ENCODE data around the gene ATP11A. TPM values are rescaled to one million over a fixed set of nuclear protein-coding genes. Genes with fewer than 3 reads are reported as not detected.

The ATP11A gene
- total and polyA plus RNA-seq, 9 donors = 6.6 to 72.7 (median 34.9) TPM

DNA sequence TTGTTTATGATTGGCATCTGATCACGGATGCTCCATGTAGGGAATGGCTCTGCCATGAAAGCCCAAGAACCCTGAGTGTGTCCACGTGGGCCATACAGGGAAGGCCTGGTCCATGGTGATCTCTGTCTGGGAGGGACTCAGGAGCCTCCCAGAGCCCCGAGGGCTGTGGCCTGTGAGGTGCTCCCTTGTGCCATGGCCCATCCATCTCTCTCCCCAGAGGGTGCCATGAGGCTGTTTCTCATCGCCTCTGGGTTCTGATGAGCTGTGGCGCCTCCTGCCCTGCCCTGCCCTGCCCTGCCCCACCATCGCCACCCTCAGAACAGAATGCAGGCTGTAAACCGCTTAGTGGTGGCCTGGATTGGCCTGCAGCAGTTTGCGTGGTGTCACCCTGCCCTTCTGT, 83.1 kb downstream of the ATP11A start:
- Histone ChIP-seq H3K4me1 (ENCODE audit: insufficient read depth) (peaks cover 3% of the 10 kb centered on the region), H3K27ac (no peak overlapping the region), H3K9me3 (no peaks in the 10 kb centered on the region), H3K27me3 (no peaks in the 10 kb centered on the region), H3K4me3 (no peak overlapping the region), H3K36me3 (no peaks in the 10 kb centered on the region)
- WGBS, 3 donors = 93 to 97% (median 97%) methylated on average over 8 of the region's 8 CpGs
- DNase-seq = no peak
- TF ChIP-seq, protein P1, sequence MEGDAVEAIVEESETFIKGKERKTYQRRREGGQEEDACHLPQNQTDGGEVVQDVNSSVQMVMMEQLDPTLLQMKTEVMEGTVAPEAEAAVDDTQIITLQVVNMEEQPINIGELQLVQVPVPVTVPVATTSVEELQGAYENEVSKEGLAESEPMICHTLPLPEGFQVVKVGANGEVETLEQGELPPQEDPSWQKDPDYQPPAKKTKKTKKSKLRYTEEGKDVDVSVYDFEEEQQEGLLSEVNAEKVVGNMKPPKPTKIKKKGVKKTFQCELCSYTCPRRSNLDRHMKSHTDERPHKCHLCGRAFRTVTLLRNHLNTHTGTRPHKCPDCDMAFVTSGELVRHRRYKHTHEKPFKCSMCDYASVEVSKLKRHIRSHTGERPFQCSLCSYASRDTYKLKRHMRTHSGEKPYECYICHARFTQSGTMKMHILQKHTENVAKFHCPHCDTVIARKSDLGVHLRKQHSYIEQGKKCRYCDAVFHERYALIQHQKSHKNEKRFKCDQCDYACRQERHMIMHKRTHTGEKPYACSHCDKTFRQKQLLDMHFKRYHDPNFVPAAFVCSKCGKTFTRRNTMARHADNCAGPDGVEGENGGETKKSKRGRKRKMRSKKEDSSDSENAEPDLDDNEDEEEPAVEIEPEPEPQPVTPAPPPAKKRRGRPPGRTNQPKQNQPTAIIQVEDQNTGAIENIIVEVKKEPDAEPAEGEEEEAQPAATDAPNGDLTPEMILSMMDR (IDR thresholded peaks at IDR 0.05) = no peak
- intact Hi-C loops (cut with DNase I) = no loop called here

DNA sequence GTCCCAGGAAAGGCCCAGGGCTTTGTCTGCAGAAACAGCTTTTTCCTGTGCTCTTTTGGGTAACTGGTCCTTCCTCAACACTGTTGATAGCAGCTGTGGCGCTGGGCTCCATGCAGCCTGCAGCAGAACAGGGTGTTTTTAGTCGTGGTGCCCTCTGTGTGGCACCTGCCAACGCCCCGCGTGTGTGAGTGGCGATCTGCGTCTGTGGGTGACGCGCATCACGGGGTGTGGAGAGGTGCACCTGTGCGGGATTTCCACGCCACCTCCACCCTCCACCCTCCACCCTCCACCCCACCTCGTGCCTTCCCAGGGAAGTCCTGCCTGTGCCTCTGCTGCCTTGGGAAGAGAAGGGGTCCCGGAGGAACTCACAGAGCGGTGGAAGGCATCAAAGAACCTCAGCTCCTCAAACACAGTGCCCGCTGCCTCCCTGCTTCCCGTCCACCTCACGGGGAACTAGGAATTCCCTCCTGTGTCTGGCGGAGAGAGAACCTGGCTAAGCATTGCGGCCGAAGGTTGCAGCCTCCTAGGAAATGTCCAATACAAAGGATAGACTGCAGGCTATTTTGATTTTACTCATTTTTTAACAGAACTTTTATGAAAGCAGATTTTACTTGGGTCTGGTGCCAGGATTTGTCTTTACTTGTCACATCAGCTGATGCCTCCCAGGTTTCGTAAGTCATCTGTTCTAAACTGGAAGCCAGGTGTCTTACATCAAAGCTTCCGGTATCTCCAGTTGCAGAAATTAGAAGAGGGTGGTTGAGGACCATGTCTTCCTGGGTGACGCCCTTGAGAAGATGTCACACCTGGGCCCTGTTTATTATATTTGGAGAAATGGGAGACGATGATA, 84.0 kb downstream of the ATP11A start:
- WGBS, 3 donors = 53 to 64% (median 59%) methylated on average over 25 of the region's 25 CpGs
- intact Hi-C loops (cut with DNase I) = no loop called here
- no peaks in the 10 kb centered on the region for H3K9me3 ChIP-seq
- H3K27ac ChIP-seq = no peak overlapping the region
- peaks cover 3% of the 10 kb centered on the region for H3K4me1 ChIP-seq (ENCODE audit: insufficient read depth)
- no peaks in the 10 kb centered on the region for H3K27me3 ChIP-seq
- H3K36me3 ChIP-seq = no peaks in the 10 kb centered on the region
- DNase-seq = peak in 1 of 5 donors; percentile 22
- TF ChIP-seq EP300 (IDR thresholded peaks at IDR 0.05) = no peak
- no peak for TF ChIP-seq POLR2A (IDR thresholded peaks at IDR 0.05)
- TF ChIP-seq, protein P1 (IDR thresholded peaks at IDR 0.05) = no peak
- H3K4me3 ChIP-seq = no peak overlapping the region

DNA sequence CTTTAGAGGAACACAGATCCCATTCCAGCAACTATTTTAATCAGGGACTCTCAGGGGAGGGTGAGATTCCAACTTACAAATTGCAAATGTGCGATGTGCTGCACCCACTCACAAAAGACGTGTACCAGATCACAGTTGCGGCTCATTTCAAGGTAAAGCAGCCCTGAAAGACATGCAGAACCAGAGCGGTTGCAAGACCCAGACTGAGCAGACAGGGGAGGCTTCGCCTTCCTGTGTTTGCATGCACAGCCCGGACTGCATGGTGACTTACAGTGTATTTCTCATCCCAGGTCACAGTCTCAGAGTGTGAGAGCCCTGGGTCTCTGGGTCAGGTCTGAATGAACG, 84.6 kb downstream of the ATP11A start:
- Histone ChIP-seq H3K27ac (no peak overlapping the region), H3K4me1 (ENCODE audit: insufficient read depth) (peaks cover 3% of the 10 kb centered on the region), H3K27me3 (no peaks in the 10 kb centered on the region), H3K36me3 (no peaks in the 10 kb centered on the region), H3K4me3 (no peak overlapping the region), H3K9me3 (no peaks in the 10 kb centered on the region)
- intact Hi-C loops (cut with DNase I) = no loop called here
- TF ChIP-seq EP300 (IDR thresholded peaks at IDR 0.05) (no peak), POLR2A (IDR thresholded peaks at IDR 0.05) (no peak)
- WGBS, 3 donors = 60 to 79% (median 66%) methylated on average over 7 of the region's 7 CpGs
- no peak for DNase-seq

GRCh38 chr13:112774829-112775565, 85.2 kb downstream of the ATP11A start:
- TF ChIP-seq EP300 (IDR thresholded peaks at IDR 0.05) = no peak
- TF ChIP-seq POLR2A (IDR thresholded peaks at IDR 0.05) = no peak
- TF ChIP-seq, protein P1 (IDR thresholded peaks at IDR 0.05) = no peak
- H3K27ac ChIP-seq = no peak overlapping the region
- no peaks in the 10 kb centered on the region for H3K27me3 ChIP-seq
- 93 to 95% (median 94%) methylated on average over 36 of the region's 36 CpGs for WGBS, 3 donors
- H3K9me3 ChIP-seq = no peaks in the 10 kb centered on the region
- intact Hi-C loops (cut with DNase I) = no loop called here
- DNase-seq = peak in 2 of 5 donors; percentile 15 to 20
- no peak overlapping the region for H3K4me3 ChIP-seq
- no peaks in the 10 kb centered on the region for H3K36me3 ChIP-seq
- H3K4me1 ChIP-seq (ENCODE audit: insufficient read depth) = peaks cover 3% of the 10 kb centered on the region
